ENCODE measurements around the gene GAST.
"Not testable (repeated sequence)": the region's sequence is repeated elsewhere in the genome, so short reads cannot be mapped to it uniquely, and the experiment has no call there.

The GAST gene, protein sequence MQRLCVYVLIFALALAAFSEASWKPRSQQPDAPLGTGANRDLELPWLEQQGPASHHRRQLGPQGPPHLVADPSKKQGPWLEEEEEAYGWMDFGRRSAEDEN

GRCh38 chr17:41711669-41712400 is at the start of gene GAST:
TSS of gene GAST (plus strand) at chr17:41712331. CDS start at chr17:41715437, 3,106 bp downstream.
- H3K27ac Mint-ChIP-seq: no peak within 1 kb of the TSS
- H3K4me3 Mint-ChIP-seq: no peak within 1 kb of the TSS
- H3K27me3 Mint-ChIP-seq: peaks cover 5% of the 10 kb centered on the region
- DNase-seq: no peak
- H3K36me3 Mint-ChIP-seq (ENCODE audit: low read depth): no peaks in the 10 kb centered on the region
- peaks cover 7% of the 10 kb centered on the region for H3K4me1 Mint-ChIP-seq (ENCODE audit: low read depth)
- H3K9me3 Mint-ChIP-seq: no peaks in the 10 kb centered on the region

- Mint-ChIP-seq H3K27me3 (no peaks in the 10 kb centered on the region), H3K36me3 (ENCODE audit: low read depth) (no peaks in the 10 kb centered on the region), H3K4me3 (no peak overlapping the region), H3K4me1 (ENCODE audit: low read depth) (peaks cover 26% of the 10 kb centered on the region), H3K27ac (no peak overlapping the region), H3K9me3 (no peaks in the 10 kb centered on the region)
- no peak for DNase-seq
Measured at GRCh38 chr17:41663451-41664171, 48.5 kb upstream of the GAST start.

- Mint-ChIP-seq H3K27me3 (no peaks in the 10 kb centered on the region), H3K4me3 (no peak overlapping the region), H3K4me1 (ENCODE audit: low read depth) (peaks cover 26% of the 10 kb centered on the region), H3K36me3 (ENCODE audit: low read depth) (no peaks in the 10 kb centered on the region), H3K27ac (no peak overlapping the region), H3K9me3 (no peaks in the 10 kb centered on the region)
- no peak for DNase-seq
Measured at GRCh38 chr17:41664172-41664457, 48.0 kb upstream of the GAST start.

DNA sequence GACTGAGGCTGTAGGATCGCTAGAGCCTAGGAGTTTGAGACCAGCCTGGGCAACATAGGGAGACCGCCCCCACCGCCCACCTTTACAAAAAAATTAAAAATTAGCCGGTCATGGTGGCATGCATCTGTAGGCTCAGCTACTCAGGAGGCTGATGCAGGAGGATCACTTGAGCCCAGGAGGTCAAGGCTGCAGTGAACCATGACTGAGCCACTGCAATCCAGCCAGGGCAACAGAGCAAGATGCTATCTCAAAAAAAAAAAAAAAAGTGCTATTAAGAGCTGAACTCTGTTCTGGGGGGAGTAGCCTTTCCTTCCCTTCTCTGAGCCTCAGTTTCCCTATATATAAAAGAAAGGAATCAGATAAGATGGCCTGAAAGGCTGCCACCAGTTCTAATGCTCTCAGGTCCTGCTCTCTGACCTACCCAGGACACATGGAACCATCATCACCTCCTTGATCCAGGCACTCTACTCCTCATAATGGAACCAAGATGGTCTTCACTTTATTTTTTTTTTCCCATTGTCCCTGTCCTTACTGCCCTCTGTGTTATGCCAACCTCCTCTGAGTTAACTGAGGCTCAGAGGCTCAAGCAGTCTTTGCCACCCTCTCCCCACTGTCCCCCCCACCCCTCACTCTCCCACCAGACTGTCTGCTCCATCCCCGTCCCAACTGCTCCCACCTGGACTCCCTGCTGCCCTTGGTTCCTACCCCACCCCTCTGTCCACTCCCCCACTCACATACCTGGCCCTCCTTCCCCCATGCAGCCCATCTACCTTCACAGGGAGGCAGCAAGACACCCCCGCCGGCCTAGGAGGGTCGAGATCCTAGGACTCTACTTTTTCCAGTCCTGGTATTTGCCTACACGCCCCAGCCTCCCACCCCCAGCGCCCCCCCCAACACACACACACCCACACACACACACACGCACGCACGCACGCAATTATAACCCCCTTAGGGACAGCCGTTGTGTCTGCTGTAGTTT is 47.3 kb upstream of the GAST start:
- Mint-ChIP-seq H3K27ac (peak overlapping the region; percentile 97), H3K9me3 (no peaks in the 10 kb centered on the region), H3K27me3 (no peaks in the 10 kb centered on the region), H3K4me3 (peak overlapping the region; percentile 81), H3K4me1 (ENCODE audit: low read depth) (peaks cover 33% of the 10 kb centered on the region), H3K36me3 (ENCODE audit: low read depth) (no peaks in the 10 kb centered on the region)
- DNase-seq: no peak

DNA sequence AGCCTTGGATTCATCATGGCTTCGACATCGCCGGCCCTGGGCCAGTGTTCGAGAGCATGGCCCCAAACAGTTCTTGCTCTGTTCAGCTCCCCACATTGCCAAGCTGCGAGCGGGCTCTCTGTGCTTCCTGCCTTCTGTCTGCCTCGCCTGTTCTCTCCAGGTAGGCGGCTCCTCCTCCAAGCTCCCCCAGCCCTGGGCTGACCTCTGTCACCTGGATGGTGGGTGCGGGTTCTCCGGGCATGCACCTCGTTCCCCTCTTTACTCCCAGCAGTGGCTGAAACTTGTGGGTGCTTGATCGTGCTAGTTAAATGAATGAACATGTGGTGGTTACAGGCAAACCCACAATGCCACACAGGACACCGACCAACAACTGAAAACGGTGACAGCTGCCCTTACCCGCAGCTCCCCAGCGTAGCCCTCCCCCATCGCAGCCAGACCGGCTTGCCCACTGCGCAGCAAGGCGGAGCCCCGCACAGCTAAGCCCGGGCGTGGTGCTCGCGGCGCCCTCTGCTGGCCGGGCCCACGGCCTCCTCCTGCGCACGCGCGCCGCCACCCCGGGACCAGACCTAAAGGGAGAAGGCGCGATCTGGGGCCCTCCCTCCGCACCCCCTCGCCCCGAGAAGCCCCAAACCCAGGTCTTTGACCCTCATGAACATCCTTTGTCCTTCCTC is 46.4 kb upstream of the GAST start:
- peaks cover 36% of the 10 kb centered on the region for H3K4me1 Mint-ChIP-seq (ENCODE audit: low read depth)
- H3K9me3 Mint-ChIP-seq: no peaks in the 10 kb centered on the region
- H3K27me3 Mint-ChIP-seq: no peaks in the 10 kb centered on the region
- peak overlapping the region; percentile 81 for H3K4me3 Mint-ChIP-seq
- H3K36me3 Mint-ChIP-seq (ENCODE audit: low read depth): no peaks in the 10 kb centered on the region
- H3K27ac Mint-ChIP-seq: peak overlapping the region; percentile 97
- peak; percentile 96 for DNase-seq

- Mint-ChIP-seq H3K9me3 (no peaks in the 10 kb centered on the region), H3K4me3 (peak overlapping the region; percentile 81), H3K4me1 (ENCODE audit: low read depth) (peaks cover 38% of the 10 kb centered on the region), H3K27me3 (no peaks in the 10 kb centered on the region), H3K36me3 (ENCODE audit: low read depth) (no peaks in the 10 kb centered on the region), H3K27ac (peak overlapping the region; percentile 97)
- DNase-seq: no peak
Measured at GRCh38 chr17:41666237-41666641, 45.9 kb upstream of the GAST start.

DNA sequence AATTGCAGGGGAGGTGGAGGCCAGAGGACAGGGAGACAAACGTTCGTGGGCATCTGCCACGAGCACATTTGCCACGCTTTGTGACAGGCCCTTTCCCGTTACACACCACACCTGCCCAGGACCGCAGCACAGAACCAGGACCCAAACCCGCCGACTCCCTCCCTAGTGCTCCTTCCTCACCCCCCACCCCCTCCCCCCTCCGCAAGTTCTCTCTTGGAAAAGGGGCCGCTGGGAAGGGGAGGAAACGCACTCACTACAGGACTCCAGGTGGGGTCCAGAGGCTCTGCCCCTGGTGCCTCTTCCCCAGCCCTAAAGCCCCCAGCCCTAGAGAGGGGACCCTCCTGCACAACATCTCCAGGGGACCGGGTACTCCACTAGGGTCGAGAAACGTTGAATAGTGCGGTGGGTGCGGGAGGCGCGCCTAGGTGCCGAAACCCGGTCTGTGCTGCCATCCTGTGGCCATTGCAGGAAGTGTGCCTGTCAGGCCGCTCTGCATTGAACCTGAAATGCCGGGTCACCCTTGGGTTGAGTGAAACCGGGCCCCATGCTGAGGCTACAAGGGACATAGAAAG is 45.3 kb upstream of the GAST start:
- Mint-ChIP-seq H3K36me3 (ENCODE audit: low read depth) (no peaks in the 10 kb centered on the region), H3K4me3 (peak overlapping the region; percentile 81), H3K27me3 (no peaks in the 10 kb centered on the region), H3K4me1 (ENCODE audit: low read depth) (peaks cover 39% of the 10 kb centered on the region), H3K9me3 (no peaks in the 10 kb centered on the region), H3K27ac (peak overlapping the region; percentile 97)
- DNase-seq: peak; percentile 92

DNA sequence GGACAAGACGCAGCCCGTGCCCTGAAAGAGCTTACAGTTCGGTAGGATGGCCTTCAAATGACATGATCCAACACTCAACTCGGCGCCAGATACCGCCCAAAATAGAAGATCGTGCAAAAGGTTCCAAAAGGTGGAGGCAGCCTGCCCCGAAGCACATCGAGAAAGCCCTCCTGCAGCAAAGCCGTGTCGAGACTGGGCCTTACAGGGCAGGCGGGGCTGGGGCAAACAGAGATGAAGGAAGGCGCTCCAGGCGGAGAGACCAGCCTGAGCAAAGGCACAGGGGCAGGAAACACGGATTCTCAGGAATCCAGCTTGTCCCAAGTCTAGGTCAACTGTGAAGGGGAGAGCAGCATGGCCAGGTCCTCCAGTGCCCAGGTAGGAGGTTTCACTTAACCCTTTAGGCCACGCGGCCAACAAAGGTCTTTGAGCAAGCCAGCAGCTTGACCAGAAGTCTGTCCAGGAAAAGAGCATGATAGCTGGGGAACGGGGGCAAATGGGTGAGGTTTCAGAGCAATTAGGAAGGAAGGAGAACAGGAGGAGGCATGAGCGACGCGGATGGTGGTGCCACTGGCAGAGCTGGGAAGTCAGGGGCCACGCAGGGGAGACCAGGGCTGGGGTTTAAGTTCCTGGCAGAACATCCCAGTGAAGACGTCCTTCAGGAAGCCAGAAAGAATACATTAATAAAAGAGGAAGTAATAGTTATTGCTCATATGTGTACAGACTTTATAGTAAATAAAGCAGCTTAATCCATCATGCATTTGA is 44.7 kb upstream of the GAST start:
- DNase-seq: no peak
- Mint-ChIP-seq H3K4me3 (peak overlapping the region; percentile 81), H3K9me3 (no peaks in the 10 kb centered on the region), H3K36me3 (ENCODE audit: low read depth) (no peaks in the 10 kb centered on the region), H3K27me3 (no peaks in the 10 kb centered on the region), H3K4me1 (ENCODE audit: low read depth) (peaks cover 43% of the 10 kb centered on the region), H3K27ac (peak overlapping the region; percentile 97)

GRCh38 chr17:41672153-41672552 is 40.0 kb upstream of the GAST start:
- Mint-ChIP-seq H3K27me3 (no peaks in the 10 kb centered on the region), H3K27ac (peak overlapping the region; percentile 59), H3K9me3 (no peaks in the 10 kb centered on the region), H3K36me3 (ENCODE audit: low read depth) (no peaks in the 10 kb centered on the region), H3K4me1 (ENCODE audit: low read depth) (peaks cover 40% of the 10 kb centered on the region), H3K4me3 (no peak overlapping the region)
- DNase-seq: no peak

DNA sequence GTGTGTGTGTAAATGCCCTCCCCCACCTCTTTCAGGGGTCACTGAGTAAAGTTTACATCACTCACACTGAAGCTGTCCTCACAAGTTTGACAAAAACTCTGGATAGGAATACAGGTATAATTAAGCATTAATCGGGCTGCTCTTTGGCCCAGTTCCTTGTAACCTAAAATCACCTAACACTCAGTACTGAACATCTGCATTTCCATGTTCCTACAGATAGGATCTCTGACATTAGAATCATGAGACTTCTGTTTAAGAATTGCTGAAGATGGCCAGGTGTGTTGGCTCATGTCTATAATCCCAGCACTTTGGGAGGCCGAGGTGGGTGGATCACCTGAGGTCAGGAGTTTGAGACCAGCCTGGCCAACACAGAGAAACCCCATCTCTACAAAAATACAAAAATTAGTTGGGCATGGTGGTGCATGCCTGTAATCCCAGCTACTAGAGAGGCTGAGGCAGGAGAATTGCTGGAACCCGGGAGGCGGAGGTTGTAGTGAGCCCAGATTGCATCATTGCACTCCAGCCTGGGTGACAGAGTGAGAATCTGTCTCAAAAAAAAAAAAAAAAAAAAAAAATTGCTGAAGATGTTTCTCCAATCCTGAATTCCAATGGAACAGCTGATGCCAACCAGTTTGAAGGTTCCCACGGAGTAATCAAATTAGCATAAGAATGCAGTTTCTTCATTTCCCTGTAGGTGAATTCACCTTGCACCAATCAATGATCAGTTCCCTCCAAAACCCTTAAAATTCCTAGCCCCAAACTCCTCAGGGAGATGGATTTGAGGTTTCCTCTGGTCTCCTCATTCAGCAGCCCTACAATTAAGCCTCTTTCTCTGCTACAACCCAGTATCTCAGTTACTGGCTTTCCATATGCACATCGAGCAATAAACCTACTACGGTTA is 36.7 kb upstream of the GAST start:
- not testable (repeated sequence) for DNase-seq; H3K27me3 Mint-ChIP-seq; H3K4me3 Mint-ChIP-seq; H3K36me3 Mint-ChIP-seq (ENCODE audit: low read depth); H3K9me3 Mint-ChIP-seq; H3K27ac Mint-ChIP-seq
- H3K4me1 Mint-ChIP-seq (ENCODE audit: low read depth): peaks cover 51% of the 10 kb centered on the region

GRCh38 chr17:41676058-41676419 is 36.1 kb upstream of the GAST start:
- Mint-ChIP-seq H3K27ac (no peak overlapping the region), H3K4me1 (ENCODE audit: low read depth) (peaks cover 51% of the 10 kb centered on the region), H3K27me3 (no peaks in the 10 kb centered on the region), H3K36me3 (ENCODE audit: low read depth) (no peaks in the 10 kb centered on the region), H3K4me3 (no peak overlapping the region), H3K9me3 (no peaks in the 10 kb centered on the region)
- no peak for DNase-seq

- Mint-ChIP-seq H3K36me3 (ENCODE audit: low read depth) (no peaks in the 10 kb centered on the region), H3K27ac (peak overlapping the region; percentile 98), H3K4me3 (peak overlapping the region; percentile 81), H3K4me1 (ENCODE audit: low read depth) (peaks cover 42% of the 10 kb centered on the region), H3K9me3 (no peaks in the 10 kb centered on the region), H3K27me3 (no peaks in the 10 kb centered on the region)
- DNase-seq: no peak
Measured at GRCh38 chr17:41678411-41678906, 33.7 kb upstream of the GAST start.

Measured in activated T-cell treated with anti-CD3 and anti-CD28 coated beads, Interleukin-2, amount 50 U/mL, for 24 hours (primary cell).